PC-9 (cell line): Measurements from ENCODE around the gene TREH. TPM values are rescaled to one million over a fixed set of nuclear protein-coding genes. Genes with fewer than 3 reads are reported as not detected.

Experiments used
- BruUV-seq: library from RNA; stranded (reverse); fragments of 400-500 nt; replicated peaks from 2 replicates; lab custom pipeline; 2021; lab: Mats Ljungman, UMichigan
- CTCF ChIA-PET: fragments of 300-600 bp; sonication (Branson Sonifier 250); formaldehyde crosslinking; loops from one replicate; lab custom pipeline; 2022; ENCODE audit warnings: antibody characterized with exemption; lab: Charles Lee
- POLR2A ChIA-PET: fragments of 300-600 bp; sonication (Branson Sonifier 250); formaldehyde crosslinking; loops from one replicate; lab custom pipeline; 2022; ENCODE audit warnings: antibody characterized with exemption; ENCODE audit not compliant: unreplicated experiment; lab: Charles Lee
- DNase-seq, 2 experiments: peaks; one replicate each; pipeline versions ENCODE4 v3.0.0 to v3.0.0-alpha.2; 2015 to 2022; ENCODE audit warnings: mixed read lengths in 1 of 2
- H2AFZ ChIP-seq: fragments of 200-600 bp; sonication (generic); 2 replicates; pipeline ENCODE4 v1.8.1; 2017; ENCODE audit warnings: antibody characterized with exemption
- H3F3A ChIP-seq: fragments of 200-600 bp; sonication (generic); 2 replicates; pipeline ENCODE4 v1.8.1; 2017; ENCODE audit warnings: antibody characterized with exemption, mild to moderate bottlenecking, low read depth; ENCODE audit not compliant: insufficient read depth
- H3K27ac ChIP-seq: fragments of 200-600 bp; sonication (generic); 2 replicates; pipeline ENCODE4 v1.6.1; 2016; ENCODE audit warnings: mixed run types
- H3K27me3 ChIP-seq: fragments of 200-600 bp; sonication (generic); 2 replicates; pipeline ENCODE4 v1.6.1; 2016; ENCODE audit warnings: low read depth, mixed run types; ENCODE audit not compliant: insufficient read depth
- H3K36me3 ChIP-seq: fragments of 200-600 bp; sonication (generic); 2 replicates; pipeline ENCODE4 v1.6.1; 2016; ENCODE audit warnings: low read depth, mixed run types
- H3K4me1 ChIP-seq: fragments of 200-600 bp; sonication (generic); replicated peaks from 2 replicates; pipeline ENCODE4 v1.6.1; 2016; ENCODE audit warnings: mixed run types; ENCODE audit not compliant: insufficient read depth
- H3K4me2 ChIP-seq: fragments of 200-600 bp; sonication (generic); 2 replicates; pipeline ENCODE4 v1.6.1; 2017; ENCODE audit warnings: mixed run types
- H3K4me3 ChIP-seq: fragments of 200-600 bp; sonication (generic); 2 replicates; pipeline ENCODE4 v1.6.1; 2016; ENCODE audit warnings: mixed run types
- H3K79me2 ChIP-seq: fragments of 200-600 bp; sonication (generic); 2 replicates; pipeline ENCODE4 v1.6.1; 2017; ENCODE audit warnings: low read depth, mixed run types
- H3K9me2 ChIP-seq: fragments of 200-600 bp; sonication (generic); 2 replicates; pipeline ENCODE4 v1.8.1; 2017; ENCODE audit warnings: mild to moderate bottlenecking; ENCODE audit not compliant: insufficient read depth
- H3K9me3 ChIP-seq: fragments of 200-600 bp; sonication (generic); 2 replicates; pipeline ENCODE4 v1.8.1; 2016; ENCODE audit warnings: low read depth; ENCODE audit not compliant: insufficient read depth
- H4K20me1 ChIP-seq: fragments of 200-600 bp; sonication (generic); 2 replicates; pipeline ENCODE4 v1.8.1; 2017; ENCODE audit not compliant: insufficient read depth
- CTCF ChIP-seq: fragments of 200-600 bp; sonication (generic); conservative IDR thresholded peaks from 2 replicates; pipeline ENCODE4 v1.6.1; 2017; ENCODE audit warnings: mixed run types, antibody characterized with exemption, mild to moderate bottlenecking, moderate library complexity
- EZH2 ChIP-seq: fragments of 200-600 bp; sonication (generic); IDR thresholded peaks from 2 replicates; pipeline ENCODE4 v1.8.0; 2017; ENCODE audit warnings: antibody characterized with exemption, low read depth
- intact Hi-C: fragments of 100-400 bp; cut with micrococcal nuclease; formaldehyde crosslinking; loops from one replicate; pipeline ENCODE4 v1.10.0; 2022; ENCODE audit not compliant: unreplicated experiment
- total RNA-seq: library from RNA; stranded (reverse); gene quantifications from 2 replicates; pipeline ENCODE4 v1.2.3, GENCODE V29; 2021

Gene TREH
- total RNA-seq, 1 experiment from 2014 or later = not detected

GRCh38 chr11:118610773-118611432, 68.5 kb downstream of the TREH start:
- H4K20me1 ChIP-seq = no peaks in the 10 kb centered on the region
- H3K4me3 ChIP-seq = no peak overlapping the region
- no peak overlapping the region for H3K27ac ChIP-seq
- no TSS peak for BruUV-seq
- peaks cover 9% of the 10 kb centered on the region; the same call in 1 of the 2 replicates for H3F3A ChIP-seq
- no peak overlapping the region for H3K4me2 ChIP-seq
- H3K79me2 ChIP-seq = no peaks in the 10 kb centered on the region
- TF ChIP-seq EZH2 = no peak
- TF ChIP-seq CTCF = peak; percentile 78
- CTCF ChIA-PET = no interaction called here
- H3K4me1 ChIP-seq = peaks cover 22% of the 10 kb centered on the region
- peaks cover 13% of the 10 kb centered on the region; the same call in 1 of the 2 replicates for H3K27me3 ChIP-seq
- POLR2A ChIA-PET = interaction anchor here (0.6 kb wide), 1 partner anchor 704 kb away, joined by 6 read pairs; no protein-coding TSS in a partner anchor
- no peak overlapping the region for H2AFZ ChIP-seq
- intact Hi-C loops = no loop called here
- H3K36me3 ChIP-seq = no peaks in the 10 kb centered on the region
- H3K9me3 ChIP-seq = no peaks in the 10 kb centered on the region
- no peaks in the 10 kb centered on the region for H3K9me2 ChIP-seq
- DNase-seq = peak in 1 of 2 experiments; percentile 67

GRCh38 chr11:118610225-118610772, 69.2 kb downstream of the TREH start:
- no peak overlapping the region for H3K4me2 ChIP-seq
- DNase-seq = no peak
- H3K4me3 ChIP-seq = no peak overlapping the region
- no peak overlapping the region for H2AFZ ChIP-seq
- TF ChIP-seq CTCF = no peak
- no peaks in the 10 kb centered on the region for H3K36me3 ChIP-seq
- H3K9me3 ChIP-seq = no peaks in the 10 kb centered on the region
- H3K4me1 ChIP-seq = peaks cover 18% of the 10 kb centered on the region
- intact Hi-C loops = no loop called here
- ChIA-PET POLR2A (no interaction called here), CTCF (no interaction called here)
- no peak overlapping the region for H3K27ac ChIP-seq
- H3F3A ChIP-seq = peaks cover 14% of the 10 kb centered on the region; the same call in 1 of the 2 replicates
- no peaks in the 10 kb centered on the region for H4K20me1 ChIP-seq
- H3K79me2 ChIP-seq = no peaks in the 10 kb centered on the region
- no peaks in the 10 kb centered on the region for H3K9me2 ChIP-seq
- peaks cover 13% of the 10 kb centered on the region; the same call in 1 of the 2 replicates for H3K27me3 ChIP-seq
- no TSS peak for BruUV-seq

GRCh38 chr11:118609380-118610224, 69.8 kb downstream of the TREH start:
- peaks cover 14% of the 10 kb centered on the region; the same call in 1 of the 2 replicates for H3F3A ChIP-seq
- no TSS peak for BruUV-seq
- no peak for TF ChIP-seq EZH2
- no peak for TF ChIP-seq CTCF
- H3K4me3 ChIP-seq = no peak overlapping the region
- peaks cover 11% of the 10 kb centered on the region for H3K4me1 ChIP-seq
- intact Hi-C loops = loop anchor here (5.0 kb wide), 1 partner anchor 33 kb away; no protein-coding TSS in a partner anchor
- no peak overlapping the region for H3K27ac ChIP-seq
- no peaks in the 10 kb centered on the region for H4K20me1 ChIP-seq
- H3K36me3 ChIP-seq = no peaks in the 10 kb centered on the region
- H3K27me3 ChIP-seq = peaks cover 13% of the 10 kb centered on the region; the same call in 1 of the 2 replicates
- no peak overlapping the region for H3K4me2 ChIP-seq
- no peak overlapping the region for H2AFZ ChIP-seq
- ChIA-PET CTCF (interaction anchor here (2.0 kb wide), 1 partner anchor 13 kb away, joined by 12 read pairs; no protein-coding TSS in a partner anchor), POLR2A (interaction anchor here (2.8 kb wide), 1 partner anchor 10 kb away, joined by 31 read pairs; no protein-coding TSS in a partner anchor)
- no peaks in the 10 kb centered on the region for H3K79me2 ChIP-seq
- H3K9me3 ChIP-seq = no peaks in the 10 kb centered on the region
- DNase-seq = no peak
- H3K9me2 ChIP-seq = no peaks in the 10 kb centered on the region
